Measurements from ENCODE around the gene GRIK2. TPM values are rescaled to one million over a fixed set of nuclear protein-coding genes. Genes with fewer than 3 reads are reported as not detected.

The GRIK2 gene
- polyA plus RNA-seq, 6 donors from 2014 or later: not detected

- Mint-ChIP-seq H3K27ac (no peak overlapping the region), H3K4me3 (no peak overlapping the region), H3K36me3 (no peaks in the 10 kb centered on the region), H3K27me3 (no peaks in the 10 kb centered on the region), H3K9me3 (peaks cover 0 to 5% (median 0%) of the 10 kb centered on the region in 7 donors), H3K4me1 (no peaks in the 10 kb centered on the region)
- ATAC-seq (ENCODE audit: low read depth in 2 of 2) (no peak), DNase-seq (no peak)
These were observed 52.0 kb downstream of the GRIK2 start for GRCh38 chr6:101445527-101445926.

GRCh38 chr6:101450901-101451300, 57.4 kb downstream of the GRIK2 start:
- Mint-ChIP-seq H3K9me3 (peaks cover 0 to 1% (median 0%) of the 10 kb centered on the region in 7 donors), H3K27ac (no peak overlapping the region), H3K4me1 (no peaks in the 10 kb centered on the region), H3K36me3 (no peaks in the 10 kb centered on the region), H3K27me3 (no peaks in the 10 kb centered on the region), H3K4me3 (no peak overlapping the region)
- ATAC-seq (ENCODE audit: low read depth in 2 of 2) (no peak), DNase-seq (no peak)

- Mint-ChIP-seq H3K27me3 (no peaks in the 10 kb centered on the region), H3K4me3 (no peak overlapping the region), H3K9me3 (peaks cover 0 to 1% (median 0%) of the 10 kb centered on the region in 7 donors), H3K4me1 (no peaks in the 10 kb centered on the region), H3K27ac (no peak overlapping the region), H3K36me3 (no peaks in the 10 kb centered on the region)
- no peak for ATAC-seq (ENCODE audit: low read depth in 2 of 2)
- no peak for DNase-seq
These were observed 58.5 kb downstream of the GRIK2 start for GRCh38 chr6:101451981-101452380.

- H3K4me3 Mint-ChIP-seq: no peak overlapping the region
- ATAC-seq (ENCODE audit: low read depth in 2 of 2): no peak
- no peaks in the 10 kb centered on the region for H3K27me3 Mint-ChIP-seq
- H3K36me3 Mint-ChIP-seq: no peaks in the 10 kb centered on the region
- peaks cover 0 to 1% (median 0%) of the 10 kb centered on the region in 7 donors for H3K9me3 Mint-ChIP-seq
- no peaks in the 10 kb centered on the region for H3K4me1 Mint-ChIP-seq
- no peak overlapping the region for H3K27ac Mint-ChIP-seq
- DNase-seq: no peak
These were observed 59.7 kb downstream of the GRIK2 start for GRCh38 chr6:101453221-101453620.

GRCh38 chr6:101454106-101454676, 60.7 kb downstream of the GRIK2 start:
- Mint-ChIP-seq H3K27me3 (no peaks in the 10 kb centered on the region), H3K9me3 (peaks cover 0 to 1% (median 0%) of the 10 kb centered on the region in 7 donors), H3K36me3 (no peaks in the 10 kb centered on the region), H3K27ac (no peak overlapping the region), H3K4me3 (no peak overlapping the region), H3K4me1 (no peaks in the 10 kb centered on the region)
- DNase-seq (no peak), ATAC-seq (ENCODE audit: low read depth in 2 of 2) (no peak)

- peaks cover 0 to 4% (median 0%) of the 10 kb centered on the region in 7 donors for H3K9me3 Mint-ChIP-seq
- DNase-seq: no peak
- H3K36me3 Mint-ChIP-seq: no peaks in the 10 kb centered on the region
- no peaks in the 10 kb centered on the region for H3K4me1 Mint-ChIP-seq
- H3K27me3 Mint-ChIP-seq: no peaks in the 10 kb centered on the region
- H3K27ac Mint-ChIP-seq: no peak overlapping the region
- H3K4me3 Mint-ChIP-seq: no peak overlapping the region
- no peak for ATAC-seq (ENCODE audit: low read depth in 2 of 2)
These were observed 64.8 kb downstream of the GRIK2 start for GRCh38 chr6:101458336-101458735.

- Mint-ChIP-seq H3K27ac (no peak overlapping the region), H3K9me3 (peaks cover 0 to 4% (median 0%) of the 10 kb centered on the region in 7 donors), H3K4me1 (no peaks in the 10 kb centered on the region), H3K4me3 (no peak overlapping the region), H3K36me3 (no peaks in the 10 kb centered on the region), H3K27me3 (no peaks in the 10 kb centered on the region)
- no peak for DNase-seq
- no peak for ATAC-seq (ENCODE audit: low read depth in 2 of 2)
These were observed 65.3 kb downstream of the GRIK2 start for GRCh38 chr6:101458826-101459225.

GRCh38 chr6:101462576-101462975, 69.1 kb downstream of the GRIK2 start:
- no peaks in the 10 kb centered on the region for H3K4me1 Mint-ChIP-seq
- no peak overlapping the region for H3K27ac Mint-ChIP-seq

GRCh38 chr6:101465863-101466262, 72.4 kb downstream of the GRIK2 start:
- Mint-ChIP-seq H3K4me1 (no peaks in the 10 kb centered on the region), H3K9me3 (peaks cover 0 to 3% (median 0%) of the 10 kb centered on the region in 7 donors), H3K27ac (no peak overlapping the region), H3K27me3 (no peaks in the 10 kb centered on the region), H3K4me3 (no peak overlapping the region), H3K36me3 (no peaks in the 10 kb centered on the region)
- DNase-seq (no peak), ATAC-seq (ENCODE audit: low read depth in 2 of 2) (no peak)

More at GRCh38 chr6:101462576-101462975, 69.1 kb downstream of the GRIK2 start:
- DNase-seq: no peak
- Mint-ChIP-seq H3K9me3 (peaks cover 0 to 4% (median 0%) of the 10 kb centered on the region in 7 donors), H3K27me3 (no peaks in the 10 kb centered on the region), H3K4me3 (no peak overlapping the region), H3K36me3 (no peaks in the 10 kb centered on the region)
- ATAC-seq (ENCODE audit: low read depth in 2 of 2): no peak

GRCh38 chr6:101477436-101477835, 83.9 kb downstream of the GRIK2 start:
- no peaks in the 10 kb centered on the region for H3K27me3 Mint-ChIP-seq
- ATAC-seq (ENCODE audit: low read depth in 2 of 2) (no peak), DNase-seq (no peak)
- peaks cover 0 to 1% (median 0%) of the 10 kb centered on the region in 7 donors for H3K9me3 Mint-ChIP-seq
- no peaks in the 10 kb centered on the region for H3K4me1 Mint-ChIP-seq
- H3K36me3 Mint-ChIP-seq: no peaks in the 10 kb centered on the region
- H3K4me3 Mint-ChIP-seq: no peak overlapping the region
- H3K27ac Mint-ChIP-seq: no peak overlapping the region

- DNase-seq: no peak
- no peak overlapping the region for H3K27ac Mint-ChIP-seq
- no peak for ATAC-seq (ENCODE audit: low read depth in 2 of 2)
- no peaks in the 10 kb centered on the region for H3K4me1 Mint-ChIP-seq
- no peak overlapping the region for H3K4me3 Mint-ChIP-seq
- no peaks in the 10 kb centered on the region for H3K36me3 Mint-ChIP-seq
- H3K9me3 Mint-ChIP-seq: peaks cover 0 to 2% (median 0%) of the 10 kb centered on the region in 7 donors
- H3K27me3 Mint-ChIP-seq: no peaks in the 10 kb centered on the region
These were observed 85.4 kb downstream of the GRIK2 start for GRCh38 chr6:101478891-101479290.

- DNase-seq: no peak
- no peak overlapping the region for H3K4me3 Mint-ChIP-seq
- no peak for ATAC-seq (ENCODE audit: low read depth in 2 of 2)
- H3K27me3 Mint-ChIP-seq: no peaks in the 10 kb centered on the region
- peaks cover 0 to 2% (median 0%) of the 10 kb centered on the region in 7 donors for H3K9me3 Mint-ChIP-seq
- no peaks in the 10 kb centered on the region for H3K4me1 Mint-ChIP-seq
- no peak overlapping the region for H3K27ac Mint-ChIP-seq
- H3K36me3 Mint-ChIP-seq: no peaks in the 10 kb centered on the region
These were observed 89.1 kb downstream of the GRIK2 start for GRCh38 chr6:101482606-101483005.

GRCh38 chr6:101484781-101485180, 91.3 kb downstream of the GRIK2 start:
- no peak overlapping the region for H3K27ac Mint-ChIP-seq
- no peaks in the 10 kb centered on the region for H3K36me3 Mint-ChIP-seq
- H3K4me3 Mint-ChIP-seq: no peak overlapping the region
- H3K27me3 Mint-ChIP-seq: no peaks in the 10 kb centered on the region
- H3K9me3 Mint-ChIP-seq: peaks cover 0 to 2% (median 0%) of the 10 kb centered on the region in 7 donors
- ATAC-seq (ENCODE audit: low read depth in 2 of 2) (no peak), DNase-seq (no peak)
- no peaks in the 10 kb centered on the region for H3K4me1 Mint-ChIP-seq

GRCh38 chr6:101486124-101486523, 92.6 kb downstream of the GRIK2 start:
- no peak overlapping the region for H3K4me3 Mint-ChIP-seq
- H3K27me3 Mint-ChIP-seq: no peaks in the 10 kb centered on the region
- no peaks in the 10 kb centered on the region for H3K4me1 Mint-ChIP-seq
- ATAC-seq (ENCODE audit: low read depth in 2 of 2) (no peak), DNase-seq (no peak)
- H3K9me3 Mint-ChIP-seq: peaks cover 0 to 2% (median 0%) of the 10 kb centered on the region in 7 donors
- H3K27ac Mint-ChIP-seq: no peak overlapping the region
- H3K36me3 Mint-ChIP-seq: no peaks in the 10 kb centered on the region

- Mint-ChIP-seq H3K27ac (no peak overlapping the region), H3K4me3 (no peak overlapping the region), H3K9me3 (peaks cover 0 to 4% (median 0%) of the 10 kb centered on the region in 7 donors), H3K27me3 (no peaks in the 10 kb centered on the region), H3K4me1 (no peaks in the 10 kb centered on the region), H3K36me3 (no peaks in the 10 kb centered on the region)
- DNase-seq: no peak
- no peak for ATAC-seq (ENCODE audit: low read depth in 2 of 2)
These were observed 93.2 kb downstream of the GRIK2 start for GRCh38 chr6:101486726-101487125.
